Fibroblast of skin of back (primary cell): ENCODE measurements around the gene MST1.

ENCODE experiments used
- DNase-seq: peaks from one replicate; pipeline ENCODE4 v3.0.0-alpha.2; 2013

Gene MST1

DNA sequence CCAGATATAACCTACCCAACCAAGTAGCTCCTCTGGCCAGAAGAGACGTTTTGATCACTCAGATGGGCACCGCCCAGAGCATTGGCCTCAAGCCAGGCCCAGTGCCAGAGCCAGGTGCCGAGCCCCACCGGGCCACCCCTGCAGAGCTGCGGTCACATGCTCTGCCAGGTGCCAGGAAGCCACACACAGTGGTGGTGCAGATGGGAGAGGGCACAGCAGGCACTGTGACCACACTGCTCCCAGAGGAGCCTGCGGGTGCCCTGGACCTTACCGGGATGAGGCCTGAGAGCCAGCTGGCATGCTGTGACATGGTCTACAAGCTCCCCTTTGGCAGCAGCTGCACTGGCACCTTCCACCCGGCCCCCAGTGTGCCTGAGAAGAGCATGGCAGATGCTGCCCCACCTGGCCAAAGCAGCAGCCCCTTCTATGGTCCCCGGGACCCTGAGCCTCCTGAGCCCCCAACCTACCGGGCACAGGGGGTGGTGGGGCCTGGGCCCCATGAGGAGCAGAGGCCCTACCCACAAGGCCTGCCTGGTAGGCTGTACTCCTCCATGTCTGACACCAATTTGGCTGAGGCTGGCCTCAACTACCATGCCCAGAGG, 34.2 kb downstream of the MST1 start:
- DNase-seq = no peak

DNA sequence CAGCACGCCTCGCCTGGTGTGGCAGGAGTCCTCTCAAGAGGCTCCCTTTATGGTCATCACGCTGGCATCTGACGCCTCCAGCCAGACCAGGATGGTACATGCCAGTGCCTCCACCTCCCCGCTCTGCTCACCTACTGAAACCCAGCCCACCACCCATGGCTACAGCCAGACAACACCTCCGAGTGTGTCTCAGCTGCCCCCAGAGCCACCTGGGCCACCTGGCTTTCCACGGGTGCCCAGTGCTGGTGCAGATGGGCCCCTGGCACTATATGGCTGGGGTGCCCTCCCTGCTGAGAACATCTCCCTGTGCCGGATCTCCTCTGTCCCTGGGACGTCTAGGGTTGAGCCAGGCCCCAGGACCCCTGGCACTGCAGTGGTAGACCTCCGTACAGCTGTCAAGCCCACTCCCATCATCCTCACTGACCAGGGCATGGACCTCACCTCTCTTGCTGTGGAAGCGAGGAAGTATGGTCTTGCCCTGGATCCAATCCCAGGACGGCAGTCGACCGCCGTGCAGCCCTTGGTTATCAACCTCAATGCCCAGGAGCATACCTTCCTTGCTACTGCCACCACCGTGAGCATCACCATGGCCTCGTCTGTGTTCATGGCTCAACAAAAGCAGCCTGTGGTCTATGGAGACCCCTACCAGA, 35.0 kb downstream of the MST1 start:
- no peak for DNase-seq

DNA sequence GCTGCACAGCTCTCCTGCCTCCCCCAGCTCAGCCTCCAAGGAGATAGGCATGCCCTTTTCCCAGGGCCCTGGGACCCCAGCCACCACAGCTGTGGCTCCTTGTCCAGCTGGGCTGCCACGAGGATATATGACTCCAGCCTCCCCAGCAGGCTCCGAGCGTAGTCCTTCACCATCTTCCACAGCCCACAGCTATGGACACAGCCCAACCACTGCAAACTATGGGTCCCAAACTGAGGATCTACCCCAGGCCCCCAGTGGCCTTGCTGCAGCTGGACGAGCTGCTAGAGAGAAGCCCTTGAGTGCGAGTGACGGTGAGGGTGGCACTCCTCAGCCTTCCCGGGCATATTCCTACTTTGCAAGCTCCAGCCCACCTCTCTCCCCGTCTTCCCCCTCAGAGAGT, 35.7 kb downstream of the MST1 start:
- DNase-seq = no peak

DNA sequence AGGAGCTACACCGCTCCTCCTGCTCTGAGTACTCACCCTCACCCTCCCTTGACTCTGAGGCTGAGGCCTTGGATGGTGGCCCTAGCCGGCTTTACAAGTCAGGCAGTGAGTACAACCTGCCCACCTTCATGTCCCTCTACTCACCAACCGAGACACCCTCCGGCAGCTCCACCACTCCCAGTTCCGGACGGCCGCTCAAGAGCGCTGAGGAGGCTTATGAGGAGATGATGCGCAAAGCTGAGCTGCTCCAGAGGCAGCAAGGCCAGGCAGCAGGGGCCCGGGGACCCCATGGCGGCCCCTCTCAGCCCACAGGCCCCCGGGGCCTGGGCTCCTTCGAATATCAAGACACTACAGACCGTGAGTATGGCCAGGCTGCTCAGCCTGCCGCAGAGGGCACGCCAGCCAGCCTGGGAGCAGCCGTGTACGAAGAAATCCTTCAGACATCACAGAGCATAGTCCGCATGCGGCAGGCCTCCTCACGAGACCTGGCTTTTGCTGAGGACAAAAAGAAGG, 36.3 kb downstream of the MST1 start:
- DNase-seq = no peak

DNA sequence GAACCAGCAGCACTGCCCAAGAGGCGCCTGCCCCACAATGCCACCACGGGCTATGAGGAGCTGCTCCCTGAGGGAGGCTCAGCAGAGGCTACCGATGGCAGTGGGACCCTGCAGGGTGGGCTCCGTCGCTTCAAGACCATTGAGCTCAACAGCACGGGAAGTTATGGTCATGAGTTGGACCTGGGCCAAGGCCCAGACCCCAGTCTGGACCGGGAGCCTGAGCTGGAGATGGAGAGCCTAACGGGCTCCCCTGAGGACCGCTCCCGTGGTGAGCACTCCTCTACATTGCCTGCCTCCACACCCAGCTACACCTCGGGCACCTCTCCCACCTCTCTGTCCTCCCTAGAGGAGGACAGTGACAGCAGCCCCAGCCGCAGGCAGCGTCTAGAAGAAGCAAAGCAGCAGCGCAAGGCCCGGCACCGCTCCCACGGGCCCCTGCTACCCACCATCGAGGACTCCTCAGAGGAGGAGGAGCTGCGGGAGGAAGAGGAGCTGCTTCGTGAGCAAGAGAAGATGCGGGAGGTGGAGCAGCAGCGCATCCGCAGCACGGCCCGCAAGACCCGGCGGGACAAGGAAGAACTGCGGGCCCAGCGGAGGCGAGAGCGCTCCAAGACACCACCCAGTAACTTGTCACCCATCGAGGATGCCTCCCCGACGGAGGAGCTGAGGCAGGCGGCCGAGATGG, 36.9 kb downstream of the MST1 start:
- no peak for DNase-seq

DNA sequence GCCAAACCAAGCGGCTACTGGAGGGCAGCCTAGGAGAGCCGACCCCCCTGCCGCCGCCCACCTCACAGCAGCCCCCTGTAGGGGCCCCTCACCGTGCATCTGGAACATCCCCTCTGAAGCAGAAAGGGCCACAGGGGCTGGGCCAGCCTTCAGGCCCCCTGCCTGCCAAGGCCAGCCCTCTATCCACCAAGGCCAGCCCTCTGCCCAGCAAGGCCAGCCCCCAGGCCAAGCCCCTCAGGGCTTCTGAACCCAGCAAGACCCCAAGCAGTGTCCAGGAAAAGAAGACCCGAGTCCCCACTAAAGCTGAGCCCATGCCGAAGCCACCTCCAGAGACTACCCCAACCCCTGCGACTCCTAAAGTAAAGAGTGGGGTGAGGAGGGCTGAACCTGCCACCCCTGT, 38.6 kb downstream of the MST1 start:
- no peak for DNase-seq

DNA sequence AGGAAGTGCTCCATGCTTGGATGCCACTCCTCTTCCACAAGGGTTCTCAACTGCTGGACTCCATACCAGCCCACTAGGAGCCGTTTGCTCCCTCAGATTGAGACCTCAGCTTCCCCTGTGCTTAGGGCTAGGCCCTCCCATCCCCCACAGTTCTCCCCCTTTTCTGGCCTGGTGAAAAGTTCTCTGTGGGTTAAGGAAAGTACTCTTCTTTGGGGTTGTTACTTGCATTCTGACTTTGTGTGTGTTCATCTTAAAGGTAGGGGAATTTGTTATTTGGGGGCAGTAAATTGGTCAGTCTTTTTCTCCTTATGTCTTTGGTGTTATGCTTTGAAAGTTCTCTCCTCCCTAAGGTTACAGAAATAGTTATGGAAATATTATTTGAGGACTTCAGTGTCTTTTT, 39.1 kb downstream of the MST1 start:
- no peak for DNase-seq

DNA sequence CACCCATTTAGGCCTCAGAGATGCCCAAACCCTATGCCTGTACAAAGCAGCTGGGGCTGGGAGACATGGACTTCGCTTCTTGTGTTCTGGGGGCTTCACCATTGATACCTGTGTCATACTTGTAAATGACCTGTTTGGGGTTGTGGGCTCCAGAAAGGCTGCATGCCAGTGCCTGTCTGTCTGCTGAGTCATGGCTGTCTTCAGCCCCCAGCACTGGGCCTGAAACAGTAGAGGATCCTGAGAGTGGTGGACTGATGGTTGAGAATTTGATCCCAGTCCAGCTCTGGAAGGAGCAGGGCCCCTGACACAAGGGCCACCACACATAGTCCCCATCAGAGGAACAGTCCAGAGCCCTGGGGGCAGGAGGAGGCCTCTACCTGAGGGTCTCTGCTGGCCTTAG, 39.7 kb downstream of the MST1 start:
- DNase-seq = no peak

DNA sequence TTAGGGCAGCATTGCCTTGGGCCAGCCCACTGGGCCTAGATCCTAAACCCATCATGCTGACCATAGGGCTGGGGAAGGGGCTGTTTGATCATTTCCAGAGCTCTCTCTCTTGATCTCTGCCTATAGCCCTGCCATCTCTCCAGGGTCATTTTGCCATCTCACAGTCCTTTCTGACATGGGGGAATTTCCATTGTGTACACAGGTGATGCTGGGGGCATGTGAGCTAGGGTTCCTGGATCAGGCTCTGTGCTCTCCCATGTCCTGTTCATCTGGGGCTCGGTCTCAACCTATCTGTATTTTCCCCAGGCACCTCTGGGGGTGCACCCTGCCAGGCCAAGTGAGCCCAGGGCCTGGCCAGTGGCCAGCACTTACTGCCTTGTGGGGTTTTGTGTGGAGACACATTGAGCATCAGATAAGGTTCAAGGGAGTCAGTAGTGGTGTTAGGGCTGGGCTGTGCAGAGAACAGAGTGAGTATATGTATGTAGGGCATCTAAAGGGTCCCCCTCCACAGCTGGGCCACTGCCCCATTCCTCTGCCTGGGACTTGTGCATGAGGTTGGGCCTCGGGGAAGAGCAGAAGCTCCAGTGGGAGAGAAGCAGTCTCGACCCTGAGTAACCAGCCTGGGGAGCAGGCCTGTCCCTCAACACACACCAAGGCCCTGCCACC, 40.8 kb downstream of the MST1 start:
- no peak for DNase-seq

DNA sequence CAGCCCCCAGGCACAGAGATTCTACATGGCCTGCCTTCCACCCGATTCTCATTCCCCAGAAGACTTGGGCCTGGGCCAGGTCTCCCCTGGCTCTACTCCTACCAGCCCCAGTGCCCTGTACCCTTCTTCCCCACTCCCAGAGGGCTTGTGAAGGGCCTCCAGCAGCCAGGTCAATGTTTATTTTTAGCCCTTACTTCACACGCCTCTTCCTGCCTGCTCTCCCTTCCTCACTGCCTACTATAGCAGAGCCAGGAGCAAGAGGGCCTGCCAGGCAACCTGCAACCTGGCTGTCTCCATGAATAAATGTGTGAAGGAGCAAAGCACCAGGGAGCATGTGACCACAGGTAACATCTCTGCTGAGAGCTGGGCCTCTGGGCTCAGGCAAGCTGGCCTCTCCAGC, 41.5 kb downstream of the MST1 start:
- no peak for DNase-seq

DNA sequence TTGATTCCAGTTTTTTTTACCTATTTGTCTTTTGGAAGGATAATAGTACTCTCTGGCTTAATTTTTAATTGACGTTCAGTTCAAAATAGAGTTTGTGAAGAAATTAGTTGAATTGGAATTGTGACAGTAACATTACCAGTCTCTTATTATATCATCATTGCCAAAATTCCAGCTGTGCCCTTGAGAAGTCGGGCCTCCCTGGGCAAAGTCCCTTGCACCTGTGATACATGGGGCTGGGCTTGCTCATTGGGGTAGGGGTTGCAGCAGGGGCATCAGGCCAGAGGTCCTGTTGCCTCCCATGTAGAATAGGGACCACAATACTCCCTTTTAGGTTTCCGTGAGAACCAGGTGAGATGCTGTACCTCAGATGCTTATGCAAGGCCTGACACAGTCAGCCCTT, 43.0 kb downstream of the MST1 start:
- DNase-seq = no peak

DNA sequence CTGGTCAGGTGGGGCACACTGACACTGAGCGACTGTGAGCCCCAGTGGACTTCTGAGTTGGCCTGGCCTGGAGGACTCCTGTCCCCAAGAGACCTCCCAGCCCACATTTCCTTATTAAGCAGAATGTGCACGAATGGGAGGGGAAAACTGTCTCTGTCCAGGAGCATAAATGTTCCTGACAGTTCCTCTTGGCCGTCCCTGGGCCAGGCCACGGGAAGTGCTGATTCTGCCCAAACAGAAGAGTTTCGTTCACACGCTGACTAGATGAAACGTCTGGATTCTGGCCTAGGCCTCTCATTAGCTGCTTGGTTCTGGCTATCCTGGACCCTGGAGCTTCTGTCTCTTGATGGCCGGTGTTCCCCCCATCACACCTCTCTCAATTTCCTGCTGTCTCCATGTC, 44.6 kb downstream of the MST1 start:
- no peak for DNase-seq

DNA sequence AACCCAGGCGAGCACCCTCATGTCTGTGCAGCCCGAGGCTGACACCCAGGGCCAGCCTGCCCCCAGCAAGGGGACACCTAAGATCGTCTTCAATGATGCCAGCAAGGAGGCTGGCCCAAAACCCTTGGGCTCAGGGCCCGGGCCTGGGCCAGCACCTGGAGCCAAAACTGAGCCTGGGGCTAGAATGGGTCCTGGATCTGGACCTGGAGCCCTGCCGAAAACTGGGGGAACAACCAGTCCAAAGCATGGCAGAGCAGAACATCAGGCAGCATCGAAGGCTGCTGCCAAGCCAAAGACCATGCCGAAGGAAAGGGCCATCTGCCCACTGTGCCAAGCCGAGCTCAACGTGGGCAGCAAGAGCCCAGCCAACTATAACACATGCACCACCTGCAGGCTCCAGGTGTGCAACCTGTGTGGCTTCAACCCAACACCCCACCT, 46.5 kb downstream of the MST1 start:
- DNase-seq = no peak

DNA sequence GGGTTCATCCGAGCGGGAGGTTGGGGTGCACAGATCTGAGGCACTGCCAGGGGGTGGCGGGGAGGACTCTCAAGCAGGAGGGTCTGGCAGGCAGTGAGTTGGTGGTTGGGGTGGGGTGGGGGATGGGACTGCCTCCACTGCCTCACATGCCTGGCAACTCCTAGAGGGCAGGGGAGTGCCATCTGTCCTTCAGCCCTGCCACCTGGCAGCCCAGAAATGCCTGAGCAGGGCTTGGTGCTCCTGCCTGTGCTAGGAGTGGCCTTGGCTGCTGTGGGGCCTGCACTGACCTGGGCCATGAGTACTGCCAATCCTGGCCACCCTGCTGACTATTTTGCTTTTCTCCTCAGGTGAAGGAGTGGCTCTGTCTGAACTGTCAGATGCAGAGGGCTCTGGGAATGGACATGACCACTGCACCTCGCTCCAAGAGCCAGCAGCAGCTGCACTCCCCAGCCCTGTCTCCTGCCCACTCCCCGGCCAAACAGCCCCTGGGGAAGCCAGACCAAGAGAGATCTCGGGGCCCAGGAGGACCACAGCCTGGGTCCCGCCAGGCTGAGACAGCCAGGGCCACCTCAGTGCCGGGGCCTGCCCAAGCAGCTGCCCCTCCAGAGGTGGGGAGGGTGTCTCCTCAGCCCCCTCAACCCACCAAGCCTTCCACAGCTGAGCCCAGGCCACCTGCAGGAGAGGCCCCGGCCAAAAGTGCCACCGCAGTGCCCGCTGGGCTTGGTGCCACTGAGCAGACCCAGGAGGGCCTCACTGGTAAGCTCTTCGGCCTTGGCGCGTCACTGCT, 47.2 kb downstream of the MST1 start:
- no peak for DNase-seq

DNA sequence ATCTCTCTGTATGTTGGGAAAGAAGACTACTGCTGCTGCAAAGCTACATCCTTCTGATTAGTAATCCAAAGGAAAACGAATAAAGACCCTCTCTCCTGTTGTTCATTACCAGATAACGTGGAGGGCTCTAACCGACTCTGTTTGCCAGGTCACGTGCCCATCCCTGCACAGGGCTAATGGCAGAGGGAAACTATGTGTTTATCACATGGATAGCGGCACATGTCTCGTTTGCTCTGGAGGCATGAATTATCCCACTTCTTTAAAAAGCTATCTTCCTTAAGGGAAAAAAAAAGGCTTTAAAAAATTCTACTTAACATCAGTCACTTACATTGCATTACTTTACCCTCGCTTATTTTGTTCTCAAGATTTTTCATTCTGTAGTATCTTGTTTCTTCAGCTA, 48.0 kb downstream of the MST1 start:
- DNase-seq = no peak

DNA sequence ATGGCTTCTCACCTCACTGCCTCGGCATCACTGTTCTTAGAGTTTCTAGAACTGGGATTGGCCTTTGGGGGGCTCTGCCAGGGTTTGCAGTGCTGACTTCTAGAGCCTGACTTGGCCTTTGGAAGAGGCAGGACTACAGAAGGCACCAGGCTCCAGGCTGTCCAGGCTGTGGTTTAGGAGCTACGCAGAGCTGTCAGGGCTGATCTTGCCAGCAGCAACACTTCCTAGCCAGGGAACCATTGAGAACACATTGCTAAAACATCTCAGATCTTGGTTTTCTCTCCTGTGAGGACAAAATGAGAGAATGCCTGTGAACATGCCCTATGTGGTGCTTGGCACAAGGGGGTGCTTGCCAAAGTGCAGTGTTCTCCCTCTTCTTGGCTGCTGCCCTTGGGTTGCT, 49.7 kb downstream of the MST1 start:
- DNase-seq = no peak

DNA sequence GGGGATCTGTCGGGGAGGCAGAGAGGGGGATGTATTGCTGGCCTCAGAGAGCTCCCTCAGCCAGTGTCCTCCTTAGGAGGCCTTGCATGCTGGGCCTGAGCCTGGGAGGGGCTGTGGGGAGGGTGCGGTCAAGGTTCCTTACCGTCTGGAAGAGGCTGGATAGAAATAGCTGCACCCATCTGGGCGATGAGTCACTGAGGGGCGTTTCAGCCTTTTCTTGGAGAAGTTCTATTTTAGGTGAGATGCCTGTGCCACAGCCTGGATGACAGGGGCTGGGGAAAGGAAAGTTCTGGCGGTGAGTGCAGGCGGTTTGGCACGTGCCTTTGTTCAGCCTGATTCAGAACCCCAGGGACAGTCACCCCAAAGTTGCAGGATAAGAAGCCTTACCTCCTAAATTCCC, 50.8 kb downstream of the MST1 start:
- peak; percentile 78 for DNase-seq

DNA sequence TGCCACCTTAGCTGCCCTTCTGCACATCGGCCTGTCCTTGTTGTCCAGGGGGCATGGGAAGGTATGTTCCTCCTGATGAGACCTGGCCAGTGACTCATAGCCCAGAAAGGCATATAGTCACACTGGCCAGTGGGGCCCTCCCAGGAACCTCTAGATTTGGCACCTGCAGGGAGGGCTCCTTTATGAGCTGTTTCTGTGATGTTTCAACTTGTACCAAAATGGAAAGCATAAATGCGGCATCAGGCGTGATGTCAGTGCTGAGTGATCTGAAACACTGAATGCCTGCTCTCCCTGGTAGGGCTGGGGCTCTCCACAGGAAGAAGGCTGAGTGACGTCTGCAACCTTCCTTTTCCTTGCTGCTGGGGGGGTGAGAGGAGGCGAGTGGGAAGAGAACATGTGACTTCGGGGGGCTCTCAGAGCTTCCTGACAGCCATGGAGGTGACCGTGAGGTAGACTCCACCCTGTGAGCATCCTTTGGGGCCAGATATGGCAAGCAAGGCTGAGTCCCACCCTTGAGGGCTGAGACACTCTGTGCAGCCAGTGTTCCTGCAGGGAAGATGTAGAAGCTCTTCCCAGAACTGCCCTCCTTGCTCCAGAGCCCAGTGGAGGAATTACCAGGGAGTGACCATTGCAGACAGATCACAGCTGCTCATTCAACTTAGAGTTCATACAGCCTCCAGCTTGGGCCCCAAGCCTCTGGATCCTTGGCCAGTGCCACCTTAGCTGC, 52.2 kb downstream of the MST1 start:
- DNase-seq = no peak

DNA sequence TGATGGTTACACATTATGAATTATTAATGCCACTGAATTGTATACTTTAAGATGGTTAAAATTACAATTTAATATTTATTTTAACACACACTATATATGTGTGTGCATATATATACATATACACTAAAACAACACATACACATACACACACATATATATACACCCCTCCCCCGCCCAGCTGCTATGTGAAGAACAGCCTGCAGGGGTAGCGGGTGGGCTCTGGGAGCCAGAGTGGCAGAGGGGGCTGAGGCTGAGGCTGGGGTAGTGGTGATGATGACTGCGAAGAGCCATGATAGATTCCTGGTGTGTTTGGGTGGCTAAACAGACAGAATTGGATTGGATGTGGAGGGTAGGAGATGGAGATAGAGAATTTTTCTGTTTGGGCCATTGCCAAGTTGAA, 54.5 kb downstream of the MST1 start:
- DNase-seq = no peak
